Dermis lymphatic vessel endothelial cell (primary cell): Measurements from ENCODE around the gene XRCC6. TPM values are rescaled to one million over a fixed set of nuclear protein-coding genes. Genes with fewer than 3 reads are reported as not detected.

Source experiments
- total RNA-seq: library from RNA; depleted of rRNA; stranded (reverse); fragments of >200 nt; gene quantifications from 2 replicates; pipeline ENCODE4 v1.2.1, GENCODE V29; 2014

Gene XRCC6
- total RNA-seq: 291 and 343 TPM in 2 replicates

GRCh38 chr22:41621099-41621910, at the start of gene XRCC6:
Gene XRCC6, plus strand, starts transcription at chr22:41621295. Its CDS starts 710 bp downstream, at chr22:41622005.

GRCh38 chr22:41589391-41590241, 31.5 kb upstream of the XRCC6 start, which contains the start of gene PMM1:
Gene PMM1, minus strand, starts transcription at chr22:41589840. Its CDS starts 35 bp downstream, at chr22:41589805.

GRCh38 chr22:41620589-41621098, 451 bp upstream of the XRCC6 start, which contains the start of gene DESI1:
Gene DESI1, minus strand, starts transcription at chr22:41621043. Its CDS starts 204 bp downstream, at chr22:41620839.

GRCh38 chr22:41688365-41689211, 67.5 kb downstream of the XRCC6 start, which contains the start of gene SNU13:
Gene SNU13, minus strand, starts transcription at chr22:41688867. Its CDS starts 71 bp downstream, at chr22:41688796.

GRCh38 chr22:41699264-41700107, 78.4 kb downstream of the XRCC6 start, which contains the start of gene MEI1:
Gene MEI1, plus strand, starts transcription at chr22:41699503. Its CDS starts 36 bp downstream, at chr22:41699539.

Other genes starting within 250 kb of the XRCC6 start
- gene TEF, start 239.4 kb upstream of the XRCC6 start, total RNA-seq: 4.6 and 7.0 TPM in 2 replicates
- 13.9 and 16.6 TPM in 2 replicates for gene TOB2, start 174.5 kb upstream of the XRCC6 start, total RNA-seq
- gene PHF5A, start 152.6 kb upstream of the XRCC6 start, total RNA-seq: 62.3 and 70.6 TPM in 2 replicates
- 70.4 and 72.0 TPM in 2 replicates for gene ACO2, start 152.2 kb upstream of the XRCC6 start, total RNA-seq
- 8.6 and 11.8 TPM in 2 replicates for gene POLR3H, start 76.8 kb upstream of the XRCC6 start, total RNA-seq
- gene CSDC2, start 60.3 kb upstream of the XRCC6 start, total RNA-seq: not detected in 2 replicates
- gene PMM1, start 31.5 kb upstream of the XRCC6 start, total RNA-seq: 3.0 and 3.7 TPM in 2 replicates
- 9.6 and 12.4 TPM in 2 replicates for gene DESI1, start 252 bp upstream of the XRCC6 start, total RNA-seq
- 76.0 and 79.2 TPM in 2 replicates for gene SNU13, start 67.6 kb downstream of the XRCC6 start, total RNA-seq
- 0.98 and 3.5 TPM in 2 replicates for gene MEI1, start 78.2 kb downstream of the XRCC6 start, total RNA-seq
- 2.4 and 4.7 TPM in 2 replicates for gene CCDC134, start 179.4 kb downstream of the XRCC6 start, total RNA-seq
- 31.3 and 42.9 TPM in 2 replicates for gene SREBF2, start 211.8 kb downstream of the XRCC6 start, total RNA-seq